NCI-H748 treated with DMSO at 0.1 percent for 48 hours (cell line): ENCODE data around the gene FAM204A.
A peak's percentile ranks its signal among the peaks of the same experiment; 100 is the strongest.

ENCODE experiments used
- DNase-seq: peaks from one replicate; lab custom pipeline; 2025; lab: John Stamatoyannopoulos, UW

The FAM204A gene

DNA sequence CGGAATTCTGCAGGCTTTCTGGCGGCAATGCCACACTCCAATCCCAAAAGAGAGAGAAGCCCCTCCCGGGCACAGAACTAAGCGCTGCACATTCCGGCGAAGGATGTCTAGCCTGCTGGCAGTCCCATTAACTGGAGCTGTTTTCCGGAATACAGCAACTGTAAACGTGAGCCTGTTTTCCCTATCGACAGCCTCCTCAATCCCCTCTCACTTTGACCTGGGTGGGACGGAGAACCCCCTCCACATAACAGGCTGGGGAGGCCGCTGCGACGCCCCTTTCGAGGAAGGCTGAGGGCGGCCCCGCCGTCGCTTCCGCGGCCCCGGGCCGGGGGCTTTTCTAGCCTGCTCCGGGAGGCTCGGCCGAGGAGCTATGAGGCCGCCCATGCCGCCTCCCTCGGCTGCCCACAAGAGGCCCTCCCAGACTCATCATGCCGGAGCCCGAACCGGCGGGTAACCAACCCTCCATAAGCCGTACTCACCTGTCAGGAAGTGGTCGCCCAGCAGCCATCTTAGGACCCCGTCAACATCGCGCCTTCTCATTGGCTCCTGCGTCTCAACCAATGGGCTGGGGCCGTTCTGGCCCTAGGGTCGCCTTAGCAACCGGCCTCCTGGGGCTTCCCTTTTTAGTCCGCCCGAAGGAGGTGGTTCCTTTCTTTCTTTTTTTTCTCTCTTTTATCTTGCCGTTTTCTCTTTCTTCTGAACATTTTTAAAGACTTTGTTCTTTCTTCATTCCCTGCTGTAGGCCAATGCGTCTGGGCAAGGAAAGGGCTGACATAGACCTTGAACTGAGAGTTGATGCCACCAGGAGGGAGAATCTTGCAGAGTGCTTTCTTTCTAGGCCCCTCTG is at the start of gene FAM204A:
FAM204A (minus strand) TSS at position 534 of the 847 bp plus-strand sequence. CDS start 5,909 bp downstream, outside the sequence.
- DNase-seq, result peak; percentile 73

DNA sequence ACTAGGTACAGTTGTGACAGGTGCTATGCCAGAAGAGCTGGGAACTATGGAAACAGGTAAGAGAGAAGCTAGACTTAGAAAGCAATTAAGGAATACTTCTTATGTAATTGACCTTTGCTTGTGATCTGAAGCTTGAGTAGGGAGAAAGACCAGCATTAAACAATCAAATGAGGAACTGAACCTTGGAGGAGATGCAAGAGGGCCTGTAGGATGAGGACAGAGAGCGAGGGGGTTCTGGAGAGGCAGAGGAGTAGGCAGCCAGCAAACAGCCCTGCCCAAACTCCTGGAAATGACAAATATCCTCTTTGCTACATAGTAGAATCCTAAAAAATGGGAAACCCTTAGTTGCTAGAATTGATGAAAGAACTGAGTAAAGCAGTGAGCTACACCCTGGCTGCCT is 41.6 kb upstream of the FAM204A start:
- DNase-seq, result no peak

DNA sequence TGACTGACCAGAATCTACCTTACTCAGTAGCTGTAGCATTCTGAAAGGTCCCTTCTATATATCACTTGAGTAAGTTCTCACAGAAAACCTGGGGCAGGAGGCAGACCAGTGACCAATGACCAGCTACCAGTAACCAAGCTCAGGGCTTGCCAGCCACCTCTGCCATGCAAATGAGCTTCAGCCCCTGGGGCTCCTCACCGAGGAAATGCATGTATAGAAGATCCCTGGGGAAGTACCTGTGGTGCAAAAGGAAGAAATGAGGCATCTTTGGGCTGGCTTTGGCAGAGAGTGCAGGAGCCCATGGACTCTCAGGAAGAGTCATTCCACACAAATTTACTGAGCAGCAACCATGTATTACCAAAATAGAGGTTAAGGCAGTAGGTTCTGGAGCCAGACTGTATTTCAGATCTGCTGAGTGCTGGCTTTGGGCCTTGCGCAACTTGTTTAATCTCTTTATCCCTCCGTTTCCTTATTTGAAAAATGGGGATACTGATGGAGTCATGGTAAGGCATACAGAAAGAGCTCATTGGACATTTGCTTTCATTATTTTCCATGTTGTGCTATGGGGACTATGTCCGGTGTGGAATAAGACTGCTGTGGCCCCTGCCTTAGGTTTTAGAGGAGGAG is 41.1 kb upstream of the FAM204A start:
- DNase-seq, result no peak

- no peak for DNase-seq
These were observed 32.3 kb upstream of the FAM204A start for GRCh38 chr10:118374404-118374803.

DNA sequence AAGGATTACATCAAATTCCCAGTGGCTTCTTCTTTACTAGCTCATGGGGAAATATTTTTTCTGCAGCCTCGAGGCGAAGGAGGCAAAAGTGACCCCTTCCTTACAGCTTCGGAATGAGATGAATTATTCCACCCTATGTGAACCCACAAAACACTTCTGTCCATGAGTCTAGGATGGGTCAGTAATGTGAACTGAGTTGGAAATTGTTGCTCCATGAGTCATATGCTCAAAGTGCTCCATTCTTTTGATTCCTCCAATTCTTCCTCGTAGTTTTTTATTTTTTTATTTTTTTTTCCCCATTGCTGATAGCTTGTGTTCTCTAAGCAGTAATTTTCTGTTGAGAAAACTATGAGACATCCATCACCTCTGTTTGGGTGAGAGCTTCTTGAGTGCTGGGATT is 31.7 kb upstream of the FAM204A start:
- DNase-seq, result no peak

DNA sequence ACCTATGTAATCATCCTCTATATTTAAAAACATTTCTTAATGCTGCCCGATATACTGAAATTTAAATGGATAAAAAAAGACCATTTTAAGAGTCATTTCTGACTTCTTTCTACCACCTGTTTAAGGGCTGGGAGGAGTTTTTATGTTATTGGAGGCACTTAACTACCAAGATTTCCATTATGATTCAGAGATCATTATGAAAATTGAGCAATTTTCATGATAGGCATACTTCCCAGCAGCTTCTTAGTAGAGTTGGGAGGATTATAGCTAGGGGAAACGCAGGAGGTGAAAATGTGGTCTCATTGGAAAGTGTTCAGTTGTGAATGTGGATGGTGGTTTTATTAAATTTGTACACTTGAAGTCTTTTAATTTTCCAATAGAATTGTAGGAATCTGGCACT is 28.4 kb upstream of the FAM204A start:
- no peak for DNase-seq

- DNase-seq, result peak; percentile 89
These were observed 27.6 kb upstream of the FAM204A start for GRCh38 chr10:118369641-118370205.

DNA sequence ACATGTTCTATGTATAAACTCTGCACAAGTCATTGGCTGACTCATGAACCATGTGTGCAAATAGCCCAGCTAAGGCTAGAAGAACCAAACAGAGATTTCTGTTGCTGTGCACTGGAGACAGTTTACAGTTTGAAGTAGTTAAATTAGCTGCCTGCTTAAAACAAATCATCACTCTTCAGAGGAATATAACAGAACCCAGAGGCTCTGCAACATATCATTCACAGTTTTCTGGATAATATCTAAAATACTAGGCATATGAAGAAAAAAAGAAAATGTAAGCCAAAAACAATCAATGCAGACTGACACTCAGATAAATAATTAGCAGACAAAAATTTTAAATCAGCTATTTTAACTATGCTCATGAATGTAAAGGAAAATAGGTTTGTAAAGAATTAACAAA is 23.6 kb upstream of the FAM204A start:
- no peak for DNase-seq

- no peak for DNase-seq
These were observed 20.0 kb upstream of the FAM204A start for GRCh38 chr10:118362103-118362502.

DNA sequence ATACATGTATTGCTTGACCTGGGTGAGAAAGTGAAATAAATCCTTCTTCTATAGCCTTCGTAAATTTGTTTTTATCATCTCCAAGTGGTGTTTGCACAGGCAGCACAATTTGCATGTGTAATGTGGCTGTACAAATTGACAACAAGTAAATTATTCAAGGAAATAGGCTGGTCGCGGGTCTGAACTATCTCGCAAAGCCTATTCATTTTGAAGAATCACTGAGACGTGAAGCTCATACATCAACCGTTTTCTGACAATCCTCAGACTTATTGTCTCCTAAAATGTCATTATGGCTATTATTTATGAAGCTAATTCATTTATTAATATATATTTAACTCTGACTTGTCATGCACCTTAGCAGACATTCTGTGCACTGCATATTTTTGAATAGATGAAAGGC is 16.2 kb upstream of the FAM204A start:
- peak; percentile 9 for DNase-seq

- DNase-seq, result no peak
These were observed 15.7 kb upstream of the FAM204A start for GRCh38 chr10:118357841-118358240.

- no peak for DNase-seq
These were observed 14.5 kb upstream of the FAM204A start for GRCh38 chr10:118356628-118357027.

- DNase-seq, result no peak
These were observed 13.1 kb upstream of the FAM204A start for GRCh38 chr10:118355234-118355633.

DNA sequence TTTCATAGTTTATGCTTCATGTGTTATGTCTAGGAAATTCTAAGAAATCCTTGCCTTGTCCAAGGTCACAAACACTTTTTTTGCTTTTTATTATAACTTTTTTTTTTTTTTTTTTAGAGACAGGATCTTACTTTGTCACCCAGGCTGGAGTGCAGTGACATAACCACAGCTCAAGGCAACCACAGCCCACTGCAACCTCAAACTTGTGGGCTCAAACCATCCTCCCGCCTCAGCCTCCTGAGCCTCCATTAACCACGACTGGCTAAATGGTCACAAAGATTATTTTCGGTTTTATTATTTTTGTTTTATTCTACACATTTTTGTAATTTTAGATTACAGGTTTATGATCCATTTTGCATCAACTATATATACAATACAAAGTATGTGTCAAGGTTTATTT is 7.1 kb upstream of the FAM204A start:
- DNase-seq, result no peak

DNA sequence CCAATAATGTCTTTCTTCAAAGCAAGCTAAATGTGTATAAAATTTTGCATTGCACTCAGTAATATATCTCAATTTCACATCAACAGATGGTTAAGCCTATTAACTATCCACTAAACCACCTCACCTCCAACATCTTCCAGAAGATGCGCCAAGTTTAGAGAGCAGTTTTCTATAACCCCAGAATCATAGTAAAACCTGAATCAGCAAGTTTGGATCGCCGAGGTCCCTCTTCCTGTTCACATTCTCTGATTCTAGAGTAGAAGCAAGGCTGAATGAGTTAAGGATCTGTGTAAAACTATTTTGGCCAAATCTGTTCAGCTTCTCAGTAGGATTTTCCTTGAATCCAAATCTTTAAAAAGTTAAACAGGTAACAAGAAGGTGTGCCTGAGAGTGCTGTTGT is 1.4 kb upstream of the FAM204A start:
- no peak for DNase-seq

DNA sequence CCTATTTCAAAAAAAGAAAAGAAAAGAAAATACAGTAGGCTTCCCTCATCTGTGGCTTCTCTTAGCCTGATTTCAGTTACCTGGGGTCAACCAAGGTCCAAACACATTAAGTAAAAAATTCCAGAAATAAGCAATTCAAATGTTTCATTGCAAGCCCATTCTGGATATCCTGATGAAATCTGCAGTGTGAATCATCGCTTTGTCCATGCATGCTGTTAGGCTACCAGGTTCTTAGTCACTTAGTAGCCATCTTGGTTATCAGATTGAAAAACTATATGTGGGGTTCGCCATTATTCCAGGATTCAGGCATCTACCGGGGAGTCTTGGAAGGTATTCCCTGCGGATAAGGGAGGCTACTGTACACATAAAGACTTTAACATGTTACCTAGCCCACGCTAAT is 991 bp upstream of the FAM204A start:
- no peak for DNase-seq

DNA sequence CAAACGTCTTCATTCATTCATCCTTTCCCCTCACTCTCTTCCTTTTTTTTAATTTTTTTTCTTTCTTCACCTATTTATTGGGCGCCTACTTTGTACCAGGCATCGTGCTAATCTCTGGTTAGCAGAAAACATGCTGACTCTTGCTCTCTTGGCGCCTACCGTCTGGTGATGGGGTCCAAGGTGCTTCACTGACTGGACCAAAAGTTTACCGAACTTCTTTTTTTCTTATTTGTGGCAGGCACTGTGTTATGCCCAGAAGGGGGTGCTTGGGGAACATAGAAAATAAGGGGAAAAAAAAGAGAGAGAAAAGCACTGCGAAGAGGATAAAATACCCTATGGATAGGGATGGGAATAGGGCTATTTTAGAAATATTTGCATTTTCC is 505 bp upstream of the FAM204A start:
- DNase-seq, result no peak

GRCh38 chr10:118340486-118340885 is 1.6 kb downstream of the FAM204A start:
- DNase-seq, result no peak

DNA sequence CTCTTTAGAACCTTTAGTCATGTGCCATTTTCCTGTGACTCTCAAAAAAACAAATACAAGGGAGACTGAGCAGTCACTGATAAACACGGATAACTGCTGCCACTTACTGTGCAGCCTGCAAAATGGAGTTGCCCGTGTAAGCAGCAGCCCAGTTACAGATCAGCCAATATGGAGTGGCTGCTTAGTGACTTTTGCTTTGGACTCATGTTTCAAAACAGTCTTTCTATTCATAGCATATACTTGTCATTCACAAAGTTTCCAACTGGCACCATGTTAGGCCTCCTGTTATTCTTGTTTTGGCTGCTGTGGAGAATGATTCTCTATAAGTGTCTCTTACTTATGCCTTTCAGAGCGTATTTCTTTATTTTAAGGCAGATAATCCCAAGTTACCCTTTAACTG is 3.0 kb downstream of the FAM204A start:
- no peak for DNase-seq

GRCh38 chr10:118337356-118337755 is 4.8 kb downstream of the FAM204A start:
- DNase-seq, result no peak

- DNase-seq, result no peak
These were observed 8.3 kb downstream of the FAM204A start for GRCh38 chr10:118333871-118334270.

GRCh38 chr10:118332948-118333710 is 9.0 kb downstream of the FAM204A start:
- DNase-seq, result peak; percentile 61

DNA sequence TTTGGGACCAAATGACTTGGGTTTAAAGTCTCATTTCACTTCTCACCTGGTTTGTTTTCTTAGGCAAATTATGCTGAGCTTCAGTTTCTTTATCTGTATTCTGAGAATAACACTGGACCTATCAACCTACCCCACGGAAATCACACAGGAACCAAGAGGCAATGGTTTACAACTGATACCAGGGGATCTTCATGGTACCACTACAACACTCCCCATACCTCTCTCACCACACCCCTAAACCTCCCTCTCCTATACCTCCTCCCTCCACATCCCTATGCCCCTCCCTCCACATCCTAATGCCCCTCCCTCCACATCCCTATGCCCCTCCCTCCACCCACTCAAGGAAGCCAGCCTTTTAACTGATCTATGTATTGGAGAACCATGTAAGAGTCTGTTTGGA is 9.9 kb downstream of the FAM204A start:
- no peak for DNase-seq
